SW480 (cell line): ENCODE measurements around the gene APOBEC2.

Source experiments
- DNase-seq: peaks from one replicate; pipeline ENCODE4 v3.0.0-alpha.2; 2016; ENCODE audit warnings: low spot score

APOBEC2 gene

DNA sequence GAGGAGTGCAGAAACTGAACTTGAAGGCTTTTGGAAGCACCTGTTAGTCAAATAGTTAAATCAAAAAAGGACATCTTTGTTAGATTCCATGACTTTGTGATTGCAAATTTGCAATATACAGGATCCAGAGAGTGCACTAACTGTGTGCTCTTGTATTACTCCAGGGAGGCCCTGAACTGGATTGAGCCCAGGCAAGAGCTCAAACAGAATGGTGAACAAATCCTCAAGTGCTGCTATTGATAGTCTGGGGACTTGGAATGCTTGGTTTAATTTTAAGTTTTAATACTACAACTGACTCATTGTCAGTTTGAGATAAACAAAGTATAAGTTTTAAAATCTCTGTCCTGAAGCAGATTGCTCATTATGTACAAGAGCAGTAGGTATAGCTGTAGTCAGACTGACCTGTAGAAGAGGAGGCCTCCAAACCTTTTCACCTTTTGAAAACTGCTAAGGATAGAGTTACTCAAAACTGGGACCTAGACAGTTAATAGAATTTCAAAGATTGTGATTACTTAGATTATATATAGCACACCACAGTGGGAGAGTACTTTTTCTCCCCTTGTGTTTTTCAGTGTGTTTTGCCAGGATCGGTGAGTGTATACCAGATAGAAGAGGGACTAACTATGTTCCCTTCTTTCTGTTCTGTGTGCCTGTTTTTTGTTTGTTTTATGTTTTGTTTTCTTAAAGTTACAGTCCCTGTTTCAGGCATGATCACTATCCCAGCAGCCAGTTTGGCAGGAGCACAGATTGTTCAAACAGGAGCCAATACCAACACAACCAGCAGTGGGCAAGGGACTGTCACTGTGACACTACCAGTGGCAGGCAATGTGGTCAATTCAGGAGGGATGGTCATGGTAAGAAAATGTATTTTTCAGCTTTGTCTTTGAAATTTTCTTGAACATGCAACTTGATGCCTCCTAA lies 38.1 kb downstream of the APOBEC2 start:
- no peak for DNase-seq

DNA sequence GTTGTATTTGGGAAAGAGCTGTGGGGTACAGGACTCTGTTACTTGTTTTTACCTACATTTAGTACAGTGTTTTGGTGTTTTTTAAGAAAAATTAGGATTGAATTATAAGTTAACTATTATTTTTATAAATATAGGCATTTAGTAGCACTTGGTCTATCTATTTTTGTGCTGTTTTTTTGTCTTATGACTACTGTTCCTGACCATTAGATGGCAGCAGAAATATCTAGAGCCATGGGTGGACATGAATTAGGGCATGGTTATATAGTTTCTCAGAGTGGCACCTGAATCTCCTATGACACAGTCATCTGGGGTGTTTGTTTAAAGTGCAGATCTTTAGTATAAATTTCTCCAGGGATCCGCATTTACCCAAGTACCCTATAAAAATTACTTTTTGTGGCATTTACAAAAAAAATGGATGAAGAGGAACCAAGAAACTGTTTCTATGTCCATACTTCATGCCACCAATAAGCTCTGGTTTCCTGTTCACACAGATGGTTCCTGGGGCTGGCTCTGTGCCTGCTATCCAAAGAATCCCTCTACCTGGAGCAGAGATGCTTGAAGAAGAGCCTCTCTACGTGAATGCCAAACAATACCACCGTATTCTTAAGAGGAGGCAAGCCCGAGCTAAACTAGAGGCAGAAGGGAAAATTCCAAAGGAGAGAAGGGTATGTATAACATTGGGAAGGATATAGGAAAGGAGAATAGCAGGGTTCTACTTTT lies 39.6 kb downstream of the APOBEC2 start:
- peak; percentile 31 for DNase-seq

DNA sequence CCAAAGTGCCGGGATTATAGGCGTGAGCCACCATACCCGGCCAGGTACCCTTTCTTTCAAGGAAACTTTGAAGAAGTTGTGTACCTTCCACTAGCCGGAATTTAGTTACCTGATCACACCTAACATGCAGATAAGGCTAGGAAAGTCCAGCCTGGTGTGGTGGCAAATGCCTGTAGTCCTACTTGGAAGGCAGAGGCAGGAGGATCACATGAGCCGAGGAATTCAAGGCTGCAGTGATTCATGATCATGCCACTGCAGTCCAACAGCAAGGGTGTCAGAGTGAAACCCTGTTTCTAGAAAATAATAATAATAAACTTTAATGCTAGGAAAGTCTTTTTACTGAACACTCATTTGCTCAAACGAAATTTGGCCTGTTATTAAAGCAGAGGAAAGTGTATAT lies 40.7 kb downstream of the APOBEC2 start:
- no peak for DNase-seq

DNA sequence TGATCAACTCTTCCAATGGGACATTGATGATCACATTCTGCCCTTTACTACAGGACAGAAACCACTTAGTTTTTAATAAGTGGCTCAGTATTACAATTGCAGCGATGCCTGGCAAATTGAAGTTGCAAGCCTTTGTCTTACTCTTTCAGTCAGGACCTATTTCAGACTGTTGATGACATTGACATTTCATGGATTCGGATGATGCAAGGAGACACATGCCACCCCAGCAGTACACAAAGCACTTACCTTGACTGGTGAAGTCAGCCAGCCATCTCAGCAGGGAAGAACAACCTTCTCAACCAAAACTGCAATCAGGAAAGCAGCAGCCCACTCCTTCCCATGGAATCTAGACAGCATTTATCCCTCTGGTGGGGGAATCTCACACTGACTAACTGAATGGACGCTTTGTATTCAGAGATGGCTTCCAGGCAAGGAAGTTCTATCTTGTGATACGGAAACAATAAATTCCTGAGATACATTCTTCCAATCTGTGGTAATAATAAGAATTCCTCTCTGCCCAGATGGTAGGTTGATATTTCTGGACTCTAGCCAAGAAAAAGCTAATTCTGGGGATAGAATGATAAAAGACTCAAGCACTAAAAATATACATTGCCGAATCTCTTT lies 44.6 kb downstream of the APOBEC2 start:
- peak; percentile 69 for DNase-seq

DNA sequence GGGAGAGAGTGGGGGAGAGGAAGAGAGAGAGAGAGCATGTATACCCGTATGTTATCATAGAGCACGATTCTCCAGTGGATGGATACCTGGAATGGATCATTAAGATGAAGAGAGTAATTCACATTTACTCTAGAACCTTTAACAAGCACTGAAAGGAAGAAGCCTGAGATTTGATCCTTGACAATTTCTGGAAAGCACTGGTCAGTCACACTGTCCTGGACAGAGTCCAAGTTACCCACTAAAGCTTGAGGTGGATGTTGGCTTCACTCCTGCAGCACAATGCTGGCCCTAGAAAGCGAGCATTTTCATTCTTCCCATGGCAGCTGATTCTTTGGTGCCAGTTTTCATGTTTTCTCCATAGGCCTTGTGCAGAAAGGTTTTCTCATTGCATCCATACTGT lies 45.4 kb downstream of the APOBEC2 start:
- DNase-seq = no peak

DNA sequence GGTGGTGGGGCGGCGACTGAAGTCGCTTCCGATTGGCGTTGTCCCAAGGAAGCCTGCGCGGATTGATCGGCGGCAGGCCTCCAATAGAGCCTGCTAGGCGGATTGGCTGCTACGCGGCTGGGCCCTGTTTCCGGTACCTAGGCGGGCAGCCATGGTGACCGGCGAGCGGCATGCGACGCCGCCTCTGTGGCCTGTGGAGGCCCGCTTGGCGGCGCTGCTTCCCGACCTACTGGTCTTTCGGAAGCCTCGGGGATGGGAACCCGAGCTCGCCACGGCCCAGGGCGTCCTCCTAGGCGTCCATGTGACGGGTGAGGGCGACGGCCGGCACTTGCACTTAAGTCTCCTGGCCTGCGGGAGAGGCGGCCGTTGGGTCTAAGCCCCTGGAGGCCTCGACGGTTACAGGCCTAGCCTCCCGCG lies 47.9 kb downstream of the APOBEC2 start:
- no peak for DNase-seq

DNA sequence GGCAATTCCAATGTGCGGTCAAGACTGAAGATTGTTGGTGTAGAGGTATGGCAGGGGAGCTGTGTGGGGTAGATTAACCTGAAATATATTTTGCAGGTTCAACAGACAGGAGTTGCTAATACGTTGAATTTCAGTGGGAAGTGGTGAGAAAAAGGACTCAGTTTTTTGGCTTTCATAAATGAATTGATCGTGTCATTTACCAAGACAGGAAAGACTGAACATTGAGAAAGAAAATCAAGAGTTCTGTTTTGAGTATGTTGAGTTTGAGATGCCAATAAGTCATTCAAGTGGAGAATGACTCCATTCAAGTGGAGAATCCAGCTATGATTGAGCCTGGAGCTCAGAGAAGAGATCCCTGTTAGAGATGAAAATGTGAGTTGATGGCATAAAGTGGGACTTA lies 50.8 kb downstream of the APOBEC2 start:
- no peak for DNase-seq

DNA sequence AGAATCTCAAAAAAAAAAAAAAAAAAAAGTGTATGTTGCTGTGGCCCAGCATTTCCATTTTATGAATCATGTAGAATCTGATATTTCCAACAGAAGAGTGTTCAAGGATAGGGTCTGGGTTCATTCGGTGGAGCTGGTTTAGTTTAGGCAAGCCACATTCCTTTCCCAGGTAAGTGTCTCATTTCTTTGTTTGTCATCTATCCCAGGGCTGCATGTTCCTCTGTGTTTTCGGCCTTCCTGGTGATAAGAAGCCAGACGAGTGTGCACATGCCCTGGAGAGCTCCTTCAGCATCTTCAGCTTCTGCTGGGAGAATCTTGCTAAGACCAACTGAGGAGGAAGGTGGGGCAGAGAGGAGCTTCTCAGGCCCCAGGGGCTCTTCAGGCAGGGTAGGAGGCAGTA lies 58.0 kb downstream of the APOBEC2 start:
- DNase-seq = no peak
